Regular cardiac myocyte (primary cell): ENCODE data around the gene ZNF460. TPM values are rescaled to one million over a fixed set of nuclear protein-coding genes. Genes with fewer than 3 reads are reported as not detected.

Experiments
- total RNA-seq: library from RNA; depleted of rRNA; stranded (reverse); fragments of >200 nt; gene quantifications from 2 replicates; pipeline ENCODE4 v1.2.3, GENCODE V29; 2014

ZNF460 gene
- total RNA-seq: 50.2 and 95.0 TPM in 2 replicates

DNA sequence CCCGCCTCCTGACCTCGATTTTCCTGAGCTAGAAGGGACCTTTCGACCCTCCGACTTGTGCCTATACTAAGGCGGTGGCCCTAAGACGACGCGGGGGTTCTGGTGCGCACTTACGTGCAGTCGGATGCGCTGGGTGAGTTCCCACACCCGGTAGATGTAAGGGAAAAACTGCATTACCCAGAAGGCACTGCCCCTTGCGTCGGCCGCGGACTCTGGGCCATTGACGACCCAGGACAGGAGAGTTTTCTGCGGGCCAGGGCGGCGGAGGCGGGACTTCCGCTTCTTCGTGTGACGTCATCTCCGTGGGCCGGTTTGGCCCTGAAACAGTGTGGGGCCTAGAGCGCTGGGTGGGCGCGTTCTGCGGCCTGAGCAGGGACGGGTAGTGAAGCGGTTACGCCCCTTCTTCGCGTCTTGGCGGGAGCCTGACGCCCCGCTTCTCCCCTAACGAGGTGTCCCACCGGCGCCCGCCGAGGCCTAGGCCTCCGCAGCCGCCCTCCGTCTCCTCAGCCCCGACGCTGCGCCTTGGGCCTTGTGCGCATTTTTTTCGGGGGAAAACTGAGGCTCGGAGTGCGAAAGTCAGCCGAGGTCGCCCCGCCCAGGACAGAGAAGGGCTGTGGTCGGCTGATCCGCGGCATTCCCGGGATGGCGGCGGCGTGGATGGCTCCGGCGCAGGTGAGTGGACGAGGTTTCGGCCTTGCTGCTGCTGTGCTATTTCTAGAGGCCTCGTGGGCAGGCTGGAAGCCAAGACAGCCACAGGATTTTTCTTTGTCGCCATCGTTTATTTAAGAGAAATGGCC is at the start of gene ZNF460:
Gene ZNF460, plus strand, starts transcription at position 321 of the 797 bp plus-strand sequence. Its CDS starts 322 bp downstream, at position 643.

DNA sequence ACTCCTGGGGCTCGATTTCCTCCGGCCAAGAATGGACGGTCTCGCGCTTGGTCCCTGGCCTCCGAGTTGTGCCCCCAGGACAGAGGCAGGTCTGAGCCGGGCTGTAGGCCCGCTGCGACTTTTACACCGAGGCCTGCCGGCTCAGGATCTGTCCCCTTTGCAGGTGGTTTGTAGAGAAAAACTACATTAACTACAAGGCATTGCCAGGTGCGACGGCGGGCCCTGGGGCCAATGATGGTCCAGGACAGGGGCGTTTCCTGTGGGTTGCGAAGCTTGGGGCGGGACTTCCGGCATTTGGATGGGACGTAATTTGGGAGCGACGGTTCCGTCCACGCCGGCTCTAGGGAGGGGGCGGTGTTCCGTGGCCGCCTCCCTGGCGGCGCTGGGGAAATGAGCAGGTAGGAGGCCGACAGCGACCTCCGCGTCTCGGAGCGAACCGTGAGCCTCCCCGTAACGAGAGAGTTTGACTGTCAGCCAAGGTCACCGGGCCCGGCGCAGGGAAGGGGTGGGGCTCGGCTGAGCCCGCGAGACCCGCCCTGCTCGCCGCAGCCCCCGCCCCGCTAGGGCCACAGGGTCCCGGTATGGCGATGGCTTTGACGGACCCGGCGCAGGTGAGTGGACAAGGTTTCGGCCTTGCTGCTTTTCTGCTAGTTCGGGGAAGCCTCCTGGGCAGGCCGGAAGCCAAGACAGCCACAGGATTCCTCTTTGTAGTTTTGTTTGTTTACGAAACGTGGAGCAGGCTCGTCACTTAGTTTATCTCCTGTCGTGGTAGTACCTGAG is 39.8 kb upstream of the ZNF460 start, which contains the start of gene ZNF805:
Gene ZNF805, plus strand, starts transcription at position 322 of the 780 bp plus-strand sequence. Its CDS starts 260 bp downstream, at position 582.

GRCh38 chr19:57320180-57321084 is 40.1 kb downstream of the ZNF460 start, which contains the start of gene ZNF543:
ZNF543 (plus strand) TSS chr19:57320472; CDS start chr19:57320854, 382 bp downstream.

Other genes with a start within 250 kb of the ZNF460 start
- gene USP29, start 160.5 kb upstream of the ZNF460 start, total RNA-seq: not detected in 2 replicates
- gene ZIM3, start 135.3 kb upstream of the ZNF460 start, total RNA-seq: not detected in 2 replicates
- gene DUXA, start 113.0 kb upstream of the ZNF460 start, total RNA-seq: not detected in 2 replicates
- 24.9 and 38.3 TPM in 2 replicates for gene ZNF264, start 89.0 kb upstream of the ZNF460 start, total RNA-seq
- gene AURKC, start 49.5 kb upstream of the ZNF460 start, total RNA-seq: 0.56 and 0.96 TPM in 2 replicates
- gene ZNF805, start 39.9 kb upstream of the ZNF460 start, total RNA-seq: 24.0 and 36.6 TPM in 2 replicates
- gene ZNF543, start 40.0 kb downstream of the ZNF460 start, total RNA-seq: 9.2 and 9.6 TPM in 2 replicates
- 11.0 and 11.1 TPM in 2 replicates for gene ZNF304, start 70.8 kb downstream of the ZNF460 start, total RNA-seq
- 12.1 and 15.2 TPM in 2 replicates for gene TRAPPC2B, start 83.1 kb downstream of the ZNF460 start, total RNA-seq
- 3.6 and 5.9 TPM in 2 replicates for gene ZNF547, start 83.1 kb downstream of the ZNF460 start, total RNA-seq
- gene ZNF548, start 109.4 kb downstream of the ZNF460 start, total RNA-seq: 17.3 and 38.6 TPM in 2 replicates
- gene ZNF17, start 130.7 kb downstream of the ZNF460 start, total RNA-seq: 9.8 and 9.9 TPM in 2 replicates
- 7.0 and 9.8 TPM in 2 replicates for gene ZNF749, start 154.8 kb downstream of the ZNF460 start, total RNA-seq
- gene VN1R1, start 176.7 kb downstream of the ZNF460 start, total RNA-seq: 0.38 and 1.4 TPM in 2 replicates
- gene ZNF772, start 197.1 kb downstream of the ZNF460 start, total RNA-seq: 21.5 and 33.3 TPM in 2 replicates
- gene ZNF419, start 207.3 kb downstream of the ZNF460 start, total RNA-seq: 10.7 and 23.1 TPM in 2 replicates
- gene ZNF773, start 219.5 kb downstream of the ZNF460 start, total RNA-seq: 24.0 and 44.5 TPM in 2 replicates
- 6.5 TPM in 2 replicates for gene ZNF549, start 246.9 kb downstream of the ZNF460 start, total RNA-seq